Ovary (tissue), 9 donors: ENCODE results near the gene CFAP20. TPM values are rescaled to one million over a fixed set of nuclear protein-coding genes. Genes with fewer than 3 reads are reported as not detected.

ENCODE experiments used
- DNase-seq, 5 donors: peaks; one replicate each; pipeline ENCODE4 v3.0.0-alpha.2; 2019 to 2020
- H3K27ac ChIP-seq, 2 donors: fragments of 200-600 bp; one replicate each; pipeline versions ENCODE4 v1.5.1 to v1.8.0; 2019 to 2022
- H3K27me3 ChIP-seq: fragments of 200-600 bp; one replicate; pipeline ENCODE4 v1.8.0; 2022
- H3K36me3 ChIP-seq: fragments of 200-600 bp; sonication (generic); one replicate; pipeline ENCODE4 v1.5.1; 2019
- H3K4me1 ChIP-seq: one replicate; pipeline ENCODE4 v1.8.1; 2013; ENCODE audit warnings: mild to moderate bottlenecking, moderate library complexity; ENCODE audit not compliant: insufficient read depth
- H3K4me3 ChIP-seq: fragments of 200-600 bp; sonication (generic); one replicate; pipeline ENCODE4 v1.5.1; 2017
- H3K9me3 ChIP-seq, 2 donors: fragments of 200-600 bp in 1 of 2; sonication (generic) in 1 of 2; one replicate each; pipeline versions ENCODE4 v1.5.1 to v1.8.1; 2013 to 2019; ENCODE audit warnings: mild to moderate bottlenecking in 1 of 2, moderate library complexity in 1 of 2
- EP300 ChIP-seq: sonication (generic); formaldehyde crosslinking; IDR thresholded peaks from one replicate; pipeline ENCODE4 v1.6.1; 2017; ENCODE audit warnings: antibody characterized with exemption
- POLR2A ChIP-seq: fragments of 450-650 bp; IDR thresholded peaks from one replicate; pipeline ENCODE4 v1.6.1; 2017; ENCODE audit warnings: antibody characterized with exemption, mild to moderate bottlenecking, moderate library complexity
- WGBS, 3 donors: extraction: QIAGEN DNeasy Blood & Tissue Kit in 1 of 3; methylation state at CpG; one replicate each; pipeline versions ENCODE4 v1.1.5 to v1.1.7; 2013 to 2017; 5-methylcytosine and 5-hydroxymethylcytosine counted together
- intact Hi-C, 4 donors: fragments of 100-400 bp; cut with DNase I; formaldehyde crosslinking; loops; one replicate each; pipeline versions ENCODE4 v1.11.0 to v1.15.1; 2022 to 2023
- polyA plus RNA-seq, 2 donors: library from polyadenylated mRNA; stranded (reverse); fragments of 200-250 nt in 1 of 2; fragments of 350-450 nt in 1 of 2; fragmentation: Illumina TruSeq in 1 of 2; extraction: RNeasy Lipid Tissue Mini Kit (QIAGEN cat#74804) in 1 of 2; gene quantifications; one replicate each; pipeline ENCODE4 v1.2.3, GENCODE V29; 2013 to 2014
- total RNA-seq, 7 donors: library from RNA; depleted of rRNA in 2 of 7; stranded (reverse); fragments of >200 nt in 2 of 7; fragmentation: NEBNext Ultra II Directional in 3 of 7; extraction: Animal tissue kit (Norgen Biotek cat#: 25700) in 3 of 7; gene quantifications; one replicate each; pipeline versions ENCODE4 v1.1.0 to v1.2.4, GENCODE V29; 2016 to 2023
- TF ChIP-seq, protein P1 (sequence below), 3 donors: fragments of 450-650 bp in 2 of 3; fragments of 200-600 bp in 1 of 3; IDR thresholded peaks; one replicate each; pipeline versions ENCODE4 v1.5.1 to v1.8.0; 2016 to 2022; ENCODE audit warnings: antibody characterized with exemption in 3 of 3, mild to moderate bottlenecking in 1 of 3
- donor health status: DM: no; HTN: no; CAD: no; lungs with moderate emphysema.
- donor health status: DM: no; HTN: no; CAD: no.
- donor health status: Bipolar disorder and iron deficiency.
- donor health status: DM: yes; HTN: yes; CAD: no.
- donor health status: DM: no; HTN: no; CAD: no.
- donor health status: DM: yes; HTN: yes; CAD: no.

The CFAP20 gene
- total and polyA plus RNA-seq, 9 donors = 20.5 to 44.7 (median 31.7) TPM

DNA sequence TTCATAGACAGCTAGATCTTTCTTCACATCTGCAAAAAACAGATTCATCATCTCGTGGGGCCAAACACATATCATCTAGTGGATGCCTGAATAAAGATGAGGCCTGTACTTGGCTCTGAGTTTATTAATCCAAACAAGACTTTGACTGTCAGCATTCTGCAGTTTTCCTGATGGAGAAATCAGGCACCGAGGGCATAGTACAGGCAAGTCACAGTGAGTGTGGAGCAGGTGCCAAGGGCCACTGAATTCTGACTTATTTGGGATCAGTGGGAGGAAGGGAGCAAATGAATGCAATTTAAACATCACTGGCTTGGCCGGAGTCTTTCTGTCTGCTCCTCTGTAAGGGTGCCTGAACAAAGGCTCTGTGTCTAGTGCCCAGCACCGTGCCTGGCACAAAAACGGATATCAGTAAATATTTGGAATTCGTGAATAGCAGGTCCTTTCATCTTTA is 975 bp downstream of the CFAP20 start:
- no peaks in the 10 kb centered on the region for H3K9me3 ChIP-seq
- no peaks in the 10 kb centered on the region for H3K36me3 ChIP-seq
- H3K4me1 ChIP-seq = peaks cover 12% of the 10 kb centered on the region
- TF ChIP-seq EP300 (no peak), POLR2A (no peak)
- TF ChIP-seq, protein P1, sequence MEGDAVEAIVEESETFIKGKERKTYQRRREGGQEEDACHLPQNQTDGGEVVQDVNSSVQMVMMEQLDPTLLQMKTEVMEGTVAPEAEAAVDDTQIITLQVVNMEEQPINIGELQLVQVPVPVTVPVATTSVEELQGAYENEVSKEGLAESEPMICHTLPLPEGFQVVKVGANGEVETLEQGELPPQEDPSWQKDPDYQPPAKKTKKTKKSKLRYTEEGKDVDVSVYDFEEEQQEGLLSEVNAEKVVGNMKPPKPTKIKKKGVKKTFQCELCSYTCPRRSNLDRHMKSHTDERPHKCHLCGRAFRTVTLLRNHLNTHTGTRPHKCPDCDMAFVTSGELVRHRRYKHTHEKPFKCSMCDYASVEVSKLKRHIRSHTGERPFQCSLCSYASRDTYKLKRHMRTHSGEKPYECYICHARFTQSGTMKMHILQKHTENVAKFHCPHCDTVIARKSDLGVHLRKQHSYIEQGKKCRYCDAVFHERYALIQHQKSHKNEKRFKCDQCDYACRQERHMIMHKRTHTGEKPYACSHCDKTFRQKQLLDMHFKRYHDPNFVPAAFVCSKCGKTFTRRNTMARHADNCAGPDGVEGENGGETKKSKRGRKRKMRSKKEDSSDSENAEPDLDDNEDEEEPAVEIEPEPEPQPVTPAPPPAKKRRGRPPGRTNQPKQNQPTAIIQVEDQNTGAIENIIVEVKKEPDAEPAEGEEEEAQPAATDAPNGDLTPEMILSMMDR (IDR thresholded peaks at IDR 0.05) = no peak
- H3K27ac ChIP-seq = no peak overlapping the region
- no peak for DNase-seq
- H3K27me3 ChIP-seq = no peaks in the 10 kb centered on the region
- intact Hi-C loops = loop anchor here in 2 of 4 donors (5.0 to 10.0 kb wide), 3 partner anchors 101 to 223 kb away; partner anchors contain the start of gene MMP15 (in 1 of the 2)
- peak overlapping the region; percentile 77 for H3K4me3 ChIP-seq
- WGBS, 3 donors = 1 to 3% (median 2%) methylated on average over 6 of the region's 6 CpGs

- peaks cover 13% of the 10 kb centered on the region for H3K4me1 ChIP-seq
- intact Hi-C loops = loop anchor here in 2 of 4 donors (5.0 to 10.0 kb wide), 3 partner anchors 100 to 223 kb away; partner anchors contain the start of gene MMP15 (in 1 of the 2)
- no peaks in the 10 kb centered on the region for H3K9me3 ChIP-seq
- no peaks in the 10 kb centered on the region for H3K27me3 ChIP-seq
- no peaks in the 10 kb centered on the region for H3K36me3 ChIP-seq
- peak overlapping the region in 1 of 2 donors; percentile 29 for H3K27ac ChIP-seq
- WGBS, 3 donors = 6 to 10% (median 9%) methylated on average over 4 of the region's 4 CpGs
- peak overlapping the region; percentile 77 for H3K4me3 ChIP-seq
- DNase-seq = no peak
- TF ChIP-seq EP300 (no peak), POLR2A (no peak)
- TF ChIP-seq, protein P1 (IDR thresholded peaks at IDR 0.05) = no peak
Measured at GRCh38 chr16:58127634-58128033, 1.5 kb downstream of the CFAP20 start.

- DNase-seq = peak in 1 of 5 donors; percentile 36
- H3K27me3 ChIP-seq = no peaks in the 10 kb centered on the region
- peak overlapping the region in 1 of 2 donors; percentile 29 for H3K27ac ChIP-seq
- intact Hi-C loops = loop anchor here in 2 of 4 donors (5.0 to 10.0 kb wide), 3 partner anchors 100 to 222 kb away; partner anchors contain the start of gene MMP15 (in 1 of the 2)
- no peaks in the 10 kb centered on the region for H3K9me3 ChIP-seq
- TF ChIP-seq, protein P1 (IDR thresholded peaks at IDR 0.05) = peak in 1 of 3 donors; percentile 18
- TF ChIP-seq EP300 = no peak
- 3 to 4% (median 3%) methylated on average over 7 of the region's 7 CpGs for WGBS, 3 donors
- peak overlapping the region; percentile 19 for H3K4me3 ChIP-seq
- peaks cover 14% of the 10 kb centered on the region for H3K4me1 ChIP-seq
- no peaks in the 10 kb centered on the region for H3K36me3 ChIP-seq
Measured at GRCh38 chr16:58127033-58127556, 2.1 kb downstream of the CFAP20 start.

GRCh38 chr16:58126451-58126961 is 2.7 kb downstream of the CFAP20 start:
- peak overlapping the region in 1 of 2 donors; percentile 29 for H3K27ac ChIP-seq
- WGBS, 3 donors = 22 to 32% (median 23%) methylated on average over 4 of the region's 4 CpGs
- TF ChIP-seq EP300 = no peak
- TF ChIP-seq POLR2A = no peak
- TF ChIP-seq, protein P1 (IDR thresholded peaks at IDR 0.05) = no peak
- DNase-seq = no peak
- H3K27me3 ChIP-seq = no peaks in the 10 kb centered on the region
- H3K36me3 ChIP-seq = no peaks in the 10 kb centered on the region
- no peak overlapping the region for H3K4me3 ChIP-seq
- intact Hi-C loops = loop anchor here in 2 of 4 donors (5.0 to 10.0 kb wide), 3 partner anchors 99 to 222 kb away; partner anchors contain the start of gene MMP15 (in 1 of the 2)
- H3K9me3 ChIP-seq = no peaks in the 10 kb centered on the region
- H3K4me1 ChIP-seq = peaks cover 19% of the 10 kb centered on the region
